Measurements from ENCODE around the gene ECEL1.

DNA sequence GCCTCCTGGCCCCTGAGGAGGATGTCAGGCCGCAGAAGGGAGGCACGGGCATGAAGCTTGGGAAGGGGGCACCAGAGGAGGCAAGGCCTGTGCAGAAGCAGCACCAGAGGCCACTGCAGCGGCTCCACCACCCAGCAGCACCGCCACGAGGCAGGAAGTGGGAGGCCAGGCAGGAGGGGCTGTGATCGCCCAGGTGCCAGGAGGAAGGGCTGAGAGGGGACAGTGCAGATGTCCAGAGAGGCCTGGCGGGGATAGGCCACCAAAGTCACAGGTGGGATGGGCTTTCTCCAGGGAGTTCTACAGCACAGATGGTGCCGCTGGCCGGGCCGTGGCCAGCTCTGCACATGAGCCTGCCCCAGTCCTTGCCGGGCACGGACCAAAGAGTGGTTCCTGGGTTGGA, 37.7 kb downstream of the ECEL1 start:
- TF ChIP-seq EZH2 (IDR thresholded peaks at IDR 0.05; ENCODE audit: insufficient read depth, poor library complexity, severe bottlenecking) (no peak), EZH2phosphoT487 (IDR thresholded peaks at IDR 0.05; ENCODE audit: insufficient read depth, low read depth) (no peak)
